Spleen (tissue), 7 donors: ENCODE data around the gene MIB1.

Experiments used
- POLR2A ChIP-seq, 3 donors: fragments of 450-650 bp; IDR thresholded peaks; one replicate each; pipeline ENCODE4 v1.5.1; 2017; ENCODE audit warnings: antibody characterized with exemption in 3 of 3, mild to moderate bottlenecking in 1 of 3
- POLR2AphosphoS5 ChIP-seq, 3 donors: sonication (generic); formaldehyde crosslinking; IDR thresholded peaks; one replicate each; pipeline ENCODE4 v1.5.1; 2017; ENCODE audit warnings: antibody characterized with exemption in 3 of 3
- TF ChIP-seq, protein P1 (sequence below), 11 experiments: fragments of 200-600 bp in 7 of 11; fragments of 450-650 bp in 4 of 11; sonication (generic) in 4 of 11; IDR thresholded peaks in 8 of 11; conservative IDR thresholded peaks in 3 of 11; 1 replicate in 7 of 11; 2 replicates in 4 of 11; pipeline versions ENCODE4 v1.4.0 to v1.8.0; 2016 to 2021; ENCODE audit warnings: antibody characterized with exemption in 11 of 11, inconsistent platforms in 4 of 11, mild to moderate bottlenecking in 1 of 11
- donor health status: DM: no; HTN: no; CAD: no; lungs with moderate emphysema.
- donor health status: DM: no; HTN: no; CAD: no.
- donor health status: DM: no; HTN: no; CAD: no.

DNA sequence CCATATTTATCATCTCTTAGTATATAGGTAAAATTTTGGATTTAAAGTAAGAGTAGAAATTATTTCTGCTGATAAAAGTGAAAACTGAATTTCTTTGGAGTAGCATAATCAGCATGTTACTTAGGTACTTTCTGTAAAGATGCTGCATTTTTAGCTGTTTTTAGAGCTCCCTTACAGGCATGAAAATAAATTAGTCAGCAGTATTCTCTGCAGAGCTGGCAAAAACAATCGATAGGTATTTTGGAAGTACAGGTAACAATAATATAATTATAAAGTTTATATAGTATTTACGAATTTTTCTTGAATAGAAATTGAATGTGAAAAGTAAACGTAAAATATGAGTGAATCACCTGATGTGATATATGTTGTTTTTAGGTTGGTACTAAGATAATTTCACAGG is 83.3 kb downstream of the MIB1 start:
- TF ChIP-seq POLR2A (IDR thresholded peaks at IDR 0.05) = no peak
- TF ChIP-seq, protein P1, sequence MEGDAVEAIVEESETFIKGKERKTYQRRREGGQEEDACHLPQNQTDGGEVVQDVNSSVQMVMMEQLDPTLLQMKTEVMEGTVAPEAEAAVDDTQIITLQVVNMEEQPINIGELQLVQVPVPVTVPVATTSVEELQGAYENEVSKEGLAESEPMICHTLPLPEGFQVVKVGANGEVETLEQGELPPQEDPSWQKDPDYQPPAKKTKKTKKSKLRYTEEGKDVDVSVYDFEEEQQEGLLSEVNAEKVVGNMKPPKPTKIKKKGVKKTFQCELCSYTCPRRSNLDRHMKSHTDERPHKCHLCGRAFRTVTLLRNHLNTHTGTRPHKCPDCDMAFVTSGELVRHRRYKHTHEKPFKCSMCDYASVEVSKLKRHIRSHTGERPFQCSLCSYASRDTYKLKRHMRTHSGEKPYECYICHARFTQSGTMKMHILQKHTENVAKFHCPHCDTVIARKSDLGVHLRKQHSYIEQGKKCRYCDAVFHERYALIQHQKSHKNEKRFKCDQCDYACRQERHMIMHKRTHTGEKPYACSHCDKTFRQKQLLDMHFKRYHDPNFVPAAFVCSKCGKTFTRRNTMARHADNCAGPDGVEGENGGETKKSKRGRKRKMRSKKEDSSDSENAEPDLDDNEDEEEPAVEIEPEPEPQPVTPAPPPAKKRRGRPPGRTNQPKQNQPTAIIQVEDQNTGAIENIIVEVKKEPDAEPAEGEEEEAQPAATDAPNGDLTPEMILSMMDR (IDR thresholded peaks at IDR 0.05 in 8 of 11, conservative IDR thresholded peaks at IDR 0.05 in 3 of 11) = no peak
- TF ChIP-seq POLR2AphosphoS5 (IDR thresholded peaks at IDR 0.05) = no peak
